H9 (cell line): Measurements from ENCODE around the gene RMND5A. TPM values are rescaled to one million over a fixed set of nuclear protein-coding genes. Genes with fewer than 3 reads are reported as not detected.

ENCODE experiments used
- DNase-seq: peaks from one replicate; pipeline ENCODE4 v3.0.0-alpha.2; 2017
- H2AFZ ChIP-seq: one replicate; pipeline ENCODE4 v1.6.1; 2013; ENCODE audit warnings: mild to moderate bottlenecking, low read length, control low read depth, moderate library complexity
- H2AK5ac ChIP-seq: 2 replicates; pipeline ENCODE4 v1.6.1; 2013; ENCODE audit warnings: low read length, control low read depth, mixed read lengths; ENCODE audit not compliant: insufficient read length
- H2BK120ac ChIP-seq: one replicate; pipeline ENCODE4 v1.6.1; 2013; ENCODE audit warnings: low read depth, mild to moderate bottlenecking, low read length, control low read depth, inconsistent platforms; ENCODE audit not compliant: poor library complexity, severe bottlenecking
- H2BK12ac ChIP-seq: 2 replicates; pipeline ENCODE4 v1.6.1; 2013; ENCODE audit warnings: low read length, control low read depth, mixed read lengths, low read depth; ENCODE audit not compliant: insufficient read length
- H2BK15ac ChIP-seq: 2 replicates; pipeline ENCODE4 v1.6.1; 2013; ENCODE audit warnings: low read depth, low read length, control low read depth
- H2BK20ac ChIP-seq: one replicate; pipeline ENCODE4 v1.6.1; 2013; ENCODE audit warnings: low read depth, mild to moderate bottlenecking, low read length, control low read depth, inconsistent platforms; ENCODE audit not compliant: poor library complexity, severe bottlenecking
- H2BK5ac ChIP-seq: 2 replicates; pipeline ENCODE4 v1.6.1; 2013; ENCODE audit warnings: low read length, control low read depth, mixed read lengths; ENCODE audit not compliant: insufficient read length
- H3K14ac ChIP-seq: 2 replicates; pipeline ENCODE4 v1.6.1; 2013; ENCODE audit warnings: low read length, control low read depth; ENCODE audit not compliant: insufficient read depth
- H3K18ac ChIP-seq: 2 replicates; pipeline ENCODE4 v1.6.1; 2013; ENCODE audit warnings: low read depth, mild to moderate bottlenecking, mixed read lengths, low read length, control low read depth; ENCODE audit not compliant: insufficient read length
- H3K23ac ChIP-seq: 2 replicates; pipeline ENCODE4 v1.6.1; 2013; ENCODE audit warnings: low read length, control low read depth, mixed read lengths, low read depth; ENCODE audit not compliant: insufficient read length
- H3K23me2 ChIP-seq: 2 replicates; pipeline ENCODE4 v1.6.1; 2013; ENCODE audit warnings: low read depth, mild to moderate bottlenecking, mixed read lengths, low read length, control low read depth; ENCODE audit not compliant: insufficient read length, poor library complexity, severe bottlenecking
- H3K27ac ChIP-seq: 2 replicates; pipeline ENCODE4 v1.5.1; 2013; ENCODE audit warnings: low read length, control low read depth, mixed read lengths, low read depth; ENCODE audit not compliant: insufficient read length
- H3K27me3 ChIP-seq: 2 replicates; pipeline ENCODE4 v1.6.1; 2013; ENCODE audit warnings: low read length, control low read depth, inconsistent platforms; ENCODE audit not compliant: insufficient read depth
- H3K4ac ChIP-seq: 2 replicates; pipeline ENCODE4 v1.6.1; 2013; ENCODE audit warnings: low read depth, mild to moderate bottlenecking, control low read depth, inconsistent platforms, low read length, moderate library complexity
- H3K4me1 ChIP-seq: 2 replicates; pipeline ENCODE4 v1.6.1; 2013; ENCODE audit warnings: low read length, control low read depth, inconsistent platforms; ENCODE audit not compliant: insufficient read depth
- H3K4me2 ChIP-seq: 2 replicates; pipeline ENCODE4 v1.6.1; 2013; ENCODE audit warnings: low read length, control low read depth, mixed read lengths; ENCODE audit not compliant: insufficient read length, insufficient read depth
- H3K56ac ChIP-seq: 2 replicates; pipeline ENCODE4 v1.6.1; 2013; ENCODE audit warnings: low read depth, mild to moderate bottlenecking, mixed read lengths, low read length, control low read depth; ENCODE audit not compliant: insufficient read length
- H3K79me1 ChIP-seq: 2 replicates; pipeline ENCODE4 v1.6.1; 2013; ENCODE audit warnings: low read depth, mild to moderate bottlenecking, moderate library complexity, low read length, control low read depth, inconsistent platforms; ENCODE audit not compliant: insufficient read depth, poor library complexity, severe bottlenecking
- H3K79me2 ChIP-seq: 2 replicates; pipeline ENCODE4 v1.6.1; 2013; ENCODE audit warnings: low read length, control low read depth, inconsistent platforms; ENCODE audit not compliant: insufficient read depth
- H3K9ac ChIP-seq: 2 replicates; pipeline ENCODE4 v1.6.1; 2013; ENCODE audit warnings: low read length, control low read depth, mixed read lengths; ENCODE audit not compliant: insufficient read length; ENCODE audit errors: extremely low read depth
- H3K9me3 ChIP-seq: one replicate; pipeline ENCODE4 v1.6.1; 2013; ENCODE audit warnings: low read depth, low read length, inconsistent platforms; ENCODE audit not compliant: control insufficient read depth
- H3T11ph ChIP-seq: one replicate; pipeline ENCODE4 v1.6.1; 2013; ENCODE audit warnings: mild to moderate bottlenecking, low read length, control low read depth, inconsistent platforms
- H4K20me1 ChIP-seq: one replicate; pipeline ENCODE4 v1.6.1; 2013; ENCODE audit not compliant: control insufficient read depth, insufficient read length, insufficient read depth
- H4K5ac ChIP-seq: 2 replicates; pipeline ENCODE4 v1.6.1; 2013; ENCODE audit warnings: low read depth, mild to moderate bottlenecking, mixed read lengths, low read length, control low read depth; ENCODE audit not compliant: insufficient read length
- H4K8ac ChIP-seq: replicated peaks from 2 replicates; pipeline ENCODE4 v1.6.1; 2013; ENCODE audit warnings: low read length, control low read depth, mixed read lengths, low read depth; ENCODE audit not compliant: insufficient read length
- H4K91ac ChIP-seq: 2 replicates; pipeline ENCODE4 v1.6.1; 2013; ENCODE audit warnings: low read depth, mild to moderate bottlenecking, moderate library complexity, mixed read lengths, low read length, control low read depth; ENCODE audit not compliant: insufficient read length
- H3K27ac Mint-ChIP-seq, 3 experiments: 2 replicates in 2 of 3; 3 replicates in 1 of 3; pipeline ENCODE4 v1.8.0; 2020 to 2021; ENCODE audit warnings: mixed read lengths in 3 of 3, mild to moderate bottlenecking in 1 of 3, moderate library complexity in 1 of 3
- H3K27me3 Mint-ChIP-seq: 2 replicates; pipeline ENCODE4 v1.8.0; 2021; ENCODE audit warnings: low read depth, mild to moderate bottlenecking, moderate library complexity, mixed read lengths
- H3K36me3 Mint-ChIP-seq, 3 experiments: 2 replicates in 2 of 3; 3 replicates in 1 of 3; pipeline ENCODE4 v1.8.0; 2020 to 2021; ENCODE audit warnings: low read depth in 3 of 3, mixed read lengths in 3 of 3; ENCODE audit not compliant: insufficient read depth in 1 of 3
- H3K4me1 Mint-ChIP-seq, 2 experiments: 2 replicates each; pipeline ENCODE4 v1.8.0; 2020; ENCODE audit warnings: mixed read lengths in 2 of 2
- H3K4me3 Mint-ChIP-seq, 2 experiments: 2 replicates in 1 of 2; 3 replicates in 1 of 2; pipeline ENCODE4 v1.8.0; 2020 to 2021; ENCODE audit warnings: mild to moderate bottlenecking in 2 of 2, mixed read lengths in 2 of 2, moderate library complexity in 1 of 2
- H3K9me3 Mint-ChIP-seq, 2 experiments: 2 replicates in 1 of 2; 3 replicates in 1 of 2; pipeline ENCODE4 v1.8.0; 2020; ENCODE audit warnings: mild to moderate bottlenecking in 2 of 2, mixed read lengths in 2 of 2, moderate library complexity in 1 of 2
- WGBS: extraction: QIAGEN DNeasy Blood & Tissue Kit; methylation state at CpG from one replicate; pipeline ENCODE4 v1.1.7; 2013; ENCODE audit warnings: missing lambda C conversion rate, low lambda C conversion rate, mixed read lengths; ENCODE audit not compliant: insufficient read length; ENCODE audit errors: extremely low coverage; 5-methylcytosine and 5-hydroxymethylcytosine counted together
- total RNA-seq: library from RNA; stranded (reverse); gene quantifications from 2 replicates; pipeline ENCODE4 v1.2.1, GENCODE V29; 2021
- TF ChIP-seq, protein P1 (sequence below): fragments of 200-600 bp; sonication (generic); conservative IDR thresholded peaks from 3 replicates; pipeline ENCODE4 v1.8.0; 2021; ENCODE audit warnings: antibody characterized with exemption, mild to moderate bottlenecking

Gene RMND5A
- total RNA-seq, 1 experiment from 2014 or later = 48.8 TPM

DNA sequence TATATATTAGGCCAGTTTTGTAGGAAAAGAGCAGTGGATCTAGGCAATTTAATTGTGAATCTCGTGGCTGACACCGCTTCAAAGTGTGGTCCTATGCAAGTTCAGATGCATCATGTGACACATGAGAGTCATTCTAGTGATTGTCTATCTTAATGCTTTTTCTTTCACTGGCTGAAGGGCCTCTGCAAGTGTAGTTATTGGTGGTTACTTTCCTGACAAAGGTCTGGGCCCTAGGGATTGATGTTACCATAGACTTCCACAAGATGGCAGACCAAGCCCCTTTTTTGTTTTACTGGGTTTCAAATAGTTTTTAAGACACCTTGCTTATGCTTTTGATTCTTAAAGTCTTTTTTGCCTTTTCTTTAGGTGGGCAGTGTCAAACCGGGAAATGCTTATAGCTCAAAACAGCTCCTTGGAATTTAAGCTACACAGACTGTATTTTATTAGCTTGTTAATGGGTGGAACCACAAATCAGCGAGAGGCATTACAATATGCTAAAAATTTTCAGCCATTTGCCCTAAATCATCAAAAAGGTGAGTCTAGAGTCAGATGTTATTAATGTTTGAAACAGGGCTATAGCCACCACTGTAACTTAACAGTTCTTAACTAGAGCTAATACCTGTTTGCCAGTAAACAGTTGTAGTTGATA, 44.7 kb downstream of the RMND5A start:
- H3K36me3 Mint-ChIP-seq = peaks cover 10 to 40% (median 37%) of the 10 kb centered on the region in 3 experiments
- Histone ChIP-seq H2BK20ac (no peak overlapping the region), H3K27me3 (no peaks in the 10 kb centered on the region)

More for the DNA sequence above, 44.7 kb downstream of the RMND5A start:
- Histone ChIP-seq H2BK15ac (no peak overlapping the region), H2BK120ac (no peak overlapping the region), H2AFZ (no peak overlapping the region), H3K18ac (no peak overlapping the region), H3K9ac (no peak overlapping the region), H3K79me1 (peaks cover 8% of the 10 kb centered on the region), H3K4me2 (no peak overlapping the region), H4K8ac (no peak overlapping the region), H4K5ac (no peak overlapping the region), H3K56ac (no peak overlapping the region), H3K79me2 (no peaks in the 10 kb centered on the region), H3K23ac (no peak overlapping the region), H2BK5ac (no peak overlapping the region), H4K91ac (no peak overlapping the region), H3K14ac (no peak overlapping the region), H3T11ph (no peak overlapping the region), H3K4ac (no peak overlapping the region), H4K20me1 (no peaks in the 10 kb centered on the region), H3K9me3 (no peaks in the 10 kb centered on the region), H2BK12ac (no peak overlapping the region), H2AK5ac (no peak overlapping the region), H3K23me2 (no peaks in the 10 kb centered on the region), H3K27ac (no peak overlapping the region), H3K4me1 (no peaks in the 10 kb centered on the region)
- TF ChIP-seq, protein P1, sequence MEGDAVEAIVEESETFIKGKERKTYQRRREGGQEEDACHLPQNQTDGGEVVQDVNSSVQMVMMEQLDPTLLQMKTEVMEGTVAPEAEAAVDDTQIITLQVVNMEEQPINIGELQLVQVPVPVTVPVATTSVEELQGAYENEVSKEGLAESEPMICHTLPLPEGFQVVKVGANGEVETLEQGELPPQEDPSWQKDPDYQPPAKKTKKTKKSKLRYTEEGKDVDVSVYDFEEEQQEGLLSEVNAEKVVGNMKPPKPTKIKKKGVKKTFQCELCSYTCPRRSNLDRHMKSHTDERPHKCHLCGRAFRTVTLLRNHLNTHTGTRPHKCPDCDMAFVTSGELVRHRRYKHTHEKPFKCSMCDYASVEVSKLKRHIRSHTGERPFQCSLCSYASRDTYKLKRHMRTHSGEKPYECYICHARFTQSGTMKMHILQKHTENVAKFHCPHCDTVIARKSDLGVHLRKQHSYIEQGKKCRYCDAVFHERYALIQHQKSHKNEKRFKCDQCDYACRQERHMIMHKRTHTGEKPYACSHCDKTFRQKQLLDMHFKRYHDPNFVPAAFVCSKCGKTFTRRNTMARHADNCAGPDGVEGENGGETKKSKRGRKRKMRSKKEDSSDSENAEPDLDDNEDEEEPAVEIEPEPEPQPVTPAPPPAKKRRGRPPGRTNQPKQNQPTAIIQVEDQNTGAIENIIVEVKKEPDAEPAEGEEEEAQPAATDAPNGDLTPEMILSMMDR = peak; percentile 77
- no CpG with 5 or more reads among the region's 4 CpGs for WGBS
- Mint-ChIP-seq H3K27me3 (no peaks in the 10 kb centered on the region), H3K9me3 (no peaks in the 10 kb centered on the region), H3K4me1 (peaks cover 5 to 7% of the 10 kb centered on the region in 2 experiments), H3K4me3 (no peak overlapping the region), H3K27ac (peak overlapping the region in 1 of 3 experiments; percentile 30; a peak in 1 of 7 replicates)
- DNase-seq = no peak
